ENCODE results near the gene VAPA. TPM values are rescaled to one million over a fixed set of nuclear protein-coding genes. Genes with fewer than 3 reads are reported as not detected.

The VAPA gene
- total RNA-seq, 2 experiments from 2014 or later = 139 to 176 TPM

DNA sequence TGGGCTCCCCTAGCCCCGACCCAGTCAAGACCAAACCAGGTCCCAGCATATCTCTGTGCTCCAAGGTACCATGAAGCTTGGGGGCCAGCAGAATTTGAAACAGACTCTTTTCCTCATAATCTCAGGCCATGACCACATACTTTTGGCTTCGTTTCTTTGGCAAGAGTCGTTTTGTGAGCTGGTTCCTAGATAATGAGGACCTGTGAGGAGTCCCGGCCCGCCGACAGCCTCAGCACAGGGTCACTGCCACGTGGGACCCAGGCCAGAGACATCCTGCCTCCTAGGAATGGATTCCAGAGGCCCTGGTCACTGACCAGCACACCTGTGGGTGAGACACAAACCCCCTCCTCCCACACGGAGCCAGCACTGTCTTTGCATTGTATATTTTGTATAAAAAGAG lies 73.5 kb downstream of the VAPA start:
- TF ChIP-seq, protein P1, sequence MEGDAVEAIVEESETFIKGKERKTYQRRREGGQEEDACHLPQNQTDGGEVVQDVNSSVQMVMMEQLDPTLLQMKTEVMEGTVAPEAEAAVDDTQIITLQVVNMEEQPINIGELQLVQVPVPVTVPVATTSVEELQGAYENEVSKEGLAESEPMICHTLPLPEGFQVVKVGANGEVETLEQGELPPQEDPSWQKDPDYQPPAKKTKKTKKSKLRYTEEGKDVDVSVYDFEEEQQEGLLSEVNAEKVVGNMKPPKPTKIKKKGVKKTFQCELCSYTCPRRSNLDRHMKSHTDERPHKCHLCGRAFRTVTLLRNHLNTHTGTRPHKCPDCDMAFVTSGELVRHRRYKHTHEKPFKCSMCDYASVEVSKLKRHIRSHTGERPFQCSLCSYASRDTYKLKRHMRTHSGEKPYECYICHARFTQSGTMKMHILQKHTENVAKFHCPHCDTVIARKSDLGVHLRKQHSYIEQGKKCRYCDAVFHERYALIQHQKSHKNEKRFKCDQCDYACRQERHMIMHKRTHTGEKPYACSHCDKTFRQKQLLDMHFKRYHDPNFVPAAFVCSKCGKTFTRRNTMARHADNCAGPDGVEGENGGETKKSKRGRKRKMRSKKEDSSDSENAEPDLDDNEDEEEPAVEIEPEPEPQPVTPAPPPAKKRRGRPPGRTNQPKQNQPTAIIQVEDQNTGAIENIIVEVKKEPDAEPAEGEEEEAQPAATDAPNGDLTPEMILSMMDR (conservative IDR thresholded peaks at IDR 0.05; ENCODE audit: low read length) = no peak
- TF ChIP-seq EZH2phosphoT487 (IDR thresholded peaks at IDR 0.05; ENCODE audit: borderline replicate concordance, low read depth, low read length) = no peak
- no peak for DNase-seq (ENCODE audit: low spot score)
- Histone ChIP-seq H4K20me1 (ENCODE audit: insufficient read depth, low read length) (no peaks in the 10 kb centered on the region), H3K4me3 (ENCODE audit: low read depth, low read length, poor library complexity, severe bottlenecking) (no peak overlapping the region), H3K36me3 (ENCODE audit: insufficient read depth, low read length) (no peaks in the 10 kb centered on the region), H3K9me3 (ENCODE audit: low read length) (no peaks in the 10 kb centered on the region), H3K79me2 (ENCODE audit: insufficient read depth, low read depth, low read length) (no peaks in the 10 kb centered on the region), H3K9me2 (ENCODE audit: insufficient read depth, low read length) (no peaks in the 10 kb centered on the region), H3K27ac (ENCODE audit: low read depth, low read length, poor library complexity, severe bottlenecking) (no peak overlapping the region), H3K4me2 (ENCODE audit: low read length) (no peak overlapping the region), H2AFZ (ENCODE audit: low read length) (no peak overlapping the region), H3K4me1 (ENCODE audit: insufficient read depth, low read length, poor library complexity, severe bottlenecking) (no peaks in the 10 kb centered on the region)
- intact Hi-C loops (cut with micrococcal nuclease; ENCODE audit: unreplicated experiment) = no loop called here
- ChIA-PET POLR2A (interaction anchor here (0.6 kb wide), 1 partner anchor 597 kb away, joined by 3 read pairs; no protein-coding TSS in a partner anchor), CTCF (ENCODE audit: unreplicated experiment) (no interaction called here)
- BruUV-seq (replicated peaks) = no TSS peak

DNA sequence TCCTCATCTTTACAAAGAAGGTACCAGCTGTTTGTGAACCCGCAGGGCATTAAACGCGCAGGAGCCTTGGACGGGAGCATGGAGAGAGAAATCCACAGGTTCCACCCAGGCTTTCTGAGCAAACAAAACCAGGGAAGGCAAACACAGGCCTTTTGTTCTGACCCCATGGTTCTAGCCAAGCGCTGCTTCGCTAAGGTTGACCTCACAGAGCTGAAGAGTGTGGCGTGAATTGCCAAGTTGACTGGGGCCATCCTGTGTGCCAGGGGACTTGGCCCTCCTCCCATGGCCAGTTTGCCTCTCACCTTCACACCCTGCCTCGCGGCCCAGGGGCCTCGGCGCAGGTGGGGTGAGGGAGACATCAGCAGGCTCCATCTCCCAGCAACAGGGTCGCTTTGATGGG lies 74.1 kb downstream of the VAPA start:
- no peak for TF ChIP-seq EZH2phosphoT487 (IDR thresholded peaks at IDR 0.05; ENCODE audit: borderline replicate concordance, low read depth, low read length)
- TF ChIP-seq, protein P1 (conservative IDR thresholded peaks at IDR 0.05; ENCODE audit: low read length) = no peak
- Histone ChIP-seq H3K4me2 (ENCODE audit: low read length) (no peak overlapping the region), H3K27ac (ENCODE audit: low read depth, low read length, poor library complexity, severe bottlenecking) (no peak overlapping the region), H3K9me2 (ENCODE audit: insufficient read depth, low read length) (no peaks in the 10 kb centered on the region), H2AFZ (ENCODE audit: low read length) (no peak overlapping the region), H3K79me2 (ENCODE audit: insufficient read depth, low read depth, low read length) (no peaks in the 10 kb centered on the region), H3K4me1 (ENCODE audit: insufficient read depth, low read length, poor library complexity, severe bottlenecking) (no peaks in the 10 kb centered on the region), H4K20me1 (ENCODE audit: insufficient read depth, low read length) (no peaks in the 10 kb centered on the region), H3K36me3 (ENCODE audit: insufficient read depth, low read length) (no peaks in the 10 kb centered on the region), H3K9me3 (ENCODE audit: low read length) (no peaks in the 10 kb centered on the region), H3K4me3 (ENCODE audit: low read depth, low read length, poor library complexity, severe bottlenecking) (no peak overlapping the region)
- no peak for DNase-seq (ENCODE audit: low spot score)
- ChIA-PET CTCF (ENCODE audit: unreplicated experiment) (no interaction called here), POLR2A (interaction anchor here (0.6 kb wide), 1 partner anchor 596 kb away, joined by 3 read pairs; no protein-coding TSS in a partner anchor)
- intact Hi-C loops (cut with micrococcal nuclease; ENCODE audit: unreplicated experiment) = no loop called here
- no TSS peak for BruUV-seq (replicated peaks)

GRCh38 chr18:9988665-9989064 lies 74.8 kb downstream of the VAPA start:
- intact Hi-C loops (cut with micrococcal nuclease; ENCODE audit: unreplicated experiment) = no loop called here
- Histone ChIP-seq H3K4me3 (ENCODE audit: low read depth, low read length, poor library complexity, severe bottlenecking) (no peak overlapping the region), H3K4me2 (ENCODE audit: low read length) (no peak overlapping the region), H3K9me3 (ENCODE audit: low read length) (no peaks in the 10 kb centered on the region), H2AFZ (ENCODE audit: low read length) (no peak overlapping the region), H4K20me1 (ENCODE audit: insufficient read depth, low read length) (no peaks in the 10 kb centered on the region), H3K4me1 (ENCODE audit: insufficient read depth, low read length, poor library complexity, severe bottlenecking) (no peaks in the 10 kb centered on the region), H3K27ac (ENCODE audit: low read depth, low read length, poor library complexity, severe bottlenecking) (no peak overlapping the region), H3K9me2 (ENCODE audit: insufficient read depth, low read length) (no peaks in the 10 kb centered on the region), H3K36me3 (ENCODE audit: insufficient read depth, low read length) (no peaks in the 10 kb centered on the region), H3K79me2 (ENCODE audit: insufficient read depth, low read depth, low read length) (no peaks in the 10 kb centered on the region)
- TF ChIP-seq, protein P1 (conservative IDR thresholded peaks at IDR 0.05; ENCODE audit: low read length) = no peak
- TF ChIP-seq EZH2phosphoT487 (IDR thresholded peaks at IDR 0.05; ENCODE audit: borderline replicate concordance, low read depth, low read length) = no peak
- no peak for DNase-seq (ENCODE audit: low spot score)
- ChIA-PET CTCF (ENCODE audit: unreplicated experiment) (no interaction called here), POLR2A (no interaction called here)
- no TSS peak for BruUV-seq (replicated peaks)
